HG03039 (cell line): ENCODE measurements around the gene TAF4.

Experiments
- ATAC-seq: cut with Tn5 transposase; IDR thresholded peaks from one replicate; pipeline ENCODE4 v1.9.1; 2021; ENCODE audit warnings: mild to moderate bottlenecking, moderate library complexity; ENCODE audit not compliant: unreplicated experiment

Gene TAF4

GRCh38 chr20:62022575-62023139 is 43.0 kb downstream of the TAF4 start:
- ATAC-seq: no peak

GRCh38 chr20:62021793-62022385 is 43.8 kb downstream of the TAF4 start:
- ATAC-seq: no peak

GRCh38 chr20:62020935-62021701 is 44.6 kb downstream of the TAF4 start:
- ATAC-seq: no peak

- no peak for ATAC-seq
These were observed 45.7 kb downstream of the TAF4 start for GRCh38 chr20:62019881-62020492.

GRCh38 chr20:62019144-62019805 is 46.4 kb downstream of the TAF4 start:
- no peak for ATAC-seq

GRCh38 chr20:62018437-62019143 is 47.1 kb downstream of the TAF4 start:
- ATAC-seq: no peak

GRCh38 chr20:62015540-62016288 is 50.0 kb downstream of the TAF4 start:
- no peak for ATAC-seq

GRCh38 chr20:62014889-62015537 is 50.7 kb downstream of the TAF4 start:
- no peak for ATAC-seq

GRCh38 chr20:62014488-62014775 is 51.2 kb downstream of the TAF4 start:
- no peak for ATAC-seq

GRCh38 chr20:62012631-62013030 is 53.0 kb downstream of the TAF4 start:
- ATAC-seq: no peak

GRCh38 chr20:62011938-62012534 is 53.6 kb downstream of the TAF4 start:
- no peak for ATAC-seq

GRCh38 chr20:62011403-62011790 is 54.3 kb downstream of the TAF4 start:
- ATAC-seq: no peak

- no peak for ATAC-seq
These were observed 54.9 kb downstream of the TAF4 start for GRCh38 chr20:62010551-62011402.

- ATAC-seq: no peak
These were observed 55.7 kb downstream of the TAF4 start for GRCh38 chr20:62009869-62010445.

- ATAC-seq: no peak
These were observed 56.4 kb downstream of the TAF4 start for GRCh38 chr20:62009322-62009721.

GRCh38 chr20:62008643-62009183 is 57.0 kb downstream of the TAF4 start:
- no peak for ATAC-seq

GRCh38 chr20:62007127-62007647 is 58.5 kb downstream of the TAF4 start:
- ATAC-seq: no peak

- no peak for ATAC-seq
These were observed 59.2 kb downstream of the TAF4 start for GRCh38 chr20:62006482-62006881.
